Chondrocyte (in vitro differentiated cells): Measurements from ENCODE around the gene TMEM63C. TPM values are rescaled to one million over a fixed set of nuclear protein-coding genes. Genes with fewer than 3 reads are reported as not detected.

Experiments
- DNase-seq: peaks from one replicate; pipeline ENCODE4 v3.0.0; 2021; ENCODE audit warnings: mixed read lengths, low spot score
- H3K27ac Mint-ChIP-seq: one replicate; pipeline ENCODE4 v1.8.0; 2021; ENCODE audit warnings: mild to moderate bottlenecking, moderate library complexity, mixed read lengths; ENCODE audit not compliant: unreplicated experiment
- H3K27me3 Mint-ChIP-seq: 2 replicates; pipeline ENCODE4 v1.8.0; 2021; ENCODE audit warnings: low read depth, mixed read lengths
- H3K36me3 Mint-ChIP-seq: 2 replicates; pipeline ENCODE4 v1.8.0; 2021; ENCODE audit warnings: low read depth, mixed read lengths
- H3K4me1 Mint-ChIP-seq: 2 replicates; pipeline ENCODE4 v1.8.0; 2021; ENCODE audit warnings: low read depth, mild to moderate bottlenecking, mixed read lengths
- H3K4me3 Mint-ChIP-seq: one replicate; pipeline ENCODE4 v1.8.0; 2021; ENCODE audit warnings: mild to moderate bottlenecking, moderate library complexity, mixed read lengths; ENCODE audit not compliant: unreplicated experiment
- H3K9me3 Mint-ChIP-seq: 2 replicates; pipeline ENCODE4 v1.8.0; 2021; ENCODE audit warnings: low read depth, mixed read lengths
- CTCF ChIP-seq: fragments of 200-600 bp; sonication (generic); IDR thresholded peaks from 2 replicates; pipeline ENCODE4 v1.5.0; 2021; ENCODE audit warnings: antibody characterized with exemption, mild to moderate bottlenecking, moderate library complexity
- total RNA-seq: library from RNA; stranded (reverse); gene quantifications from 3 replicates; pipeline ENCODE4 v1.2.1, GENCODE V29; 2021

The TMEM63C gene
- total RNA-seq, 1 donor from 2014 or later: 10.3 TPM

DNA sequence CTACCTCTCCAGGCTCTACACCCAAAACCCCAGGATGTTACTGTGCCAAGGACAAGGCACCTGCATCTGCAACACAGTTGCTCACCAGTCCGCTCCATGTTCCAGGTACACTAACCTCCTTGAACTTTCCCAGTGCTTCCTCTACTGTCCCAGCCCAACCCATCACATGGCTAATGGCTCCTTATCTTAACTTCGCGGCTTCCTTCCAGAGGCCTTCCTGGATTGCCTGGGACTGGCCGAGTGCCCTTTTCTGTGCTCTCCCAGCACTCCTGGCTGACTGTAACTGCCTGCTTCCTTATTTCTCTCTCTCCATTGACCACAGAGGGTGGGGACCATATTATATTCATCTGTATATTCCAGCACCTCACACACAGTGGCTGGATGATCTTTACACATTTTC is 118.2 kb downstream of the TMEM63C start:
- Mint-ChIP-seq H3K9me3 (no peaks in the 10 kb centered on the region), H3K4me1 (peaks cover 35% of the 10 kb centered on the region), H3K27me3 (no peaks in the 10 kb centered on the region), H3K27ac (no peak overlapping the region), H3K4me3 (no peak overlapping the region), H3K36me3 (peaks cover 23% of the 10 kb centered on the region)
- no peak for TF ChIP-seq CTCF
- DNase-seq: no peak

DNA sequence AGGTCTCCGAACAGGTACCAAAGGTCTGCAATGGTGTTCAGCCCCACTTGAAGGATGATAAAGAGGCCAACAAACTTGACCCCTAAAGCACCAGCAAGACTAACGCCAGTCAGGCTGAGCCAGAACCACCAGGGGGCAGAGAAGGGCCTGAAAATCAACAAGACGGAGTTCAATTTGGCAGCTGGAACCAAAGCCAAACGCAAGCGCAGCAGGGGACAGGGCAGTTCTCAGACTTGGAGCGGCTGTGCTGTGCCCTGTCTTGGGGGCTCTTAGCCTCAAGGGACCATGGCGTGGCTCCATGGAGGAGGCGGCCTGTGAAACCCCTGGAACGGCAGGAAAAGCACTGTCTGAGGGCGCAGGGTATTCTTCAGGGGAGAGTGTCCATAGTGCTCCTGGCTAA is 119.5 kb downstream of the TMEM63C start:
- DNase-seq: no peak
- Mint-ChIP-seq H3K4me1 (peaks cover 48% of the 10 kb centered on the region), H3K27ac (peak overlapping the region; percentile 74), H3K9me3 (no peaks in the 10 kb centered on the region), H3K36me3 (peaks cover 18% of the 10 kb centered on the region), H3K4me3 (no peak overlapping the region), H3K27me3 (no peaks in the 10 kb centered on the region)
- peak; percentile 93 for TF ChIP-seq CTCF

- H3K27me3 Mint-ChIP-seq: no peaks in the 10 kb centered on the region
- no peaks in the 10 kb centered on the region for H3K9me3 Mint-ChIP-seq
- TF ChIP-seq CTCF: no peak
- H3K36me3 Mint-ChIP-seq: peaks cover 11% of the 10 kb centered on the region
- no peak for DNase-seq
- H3K4me3 Mint-ChIP-seq: no peak overlapping the region
- H3K27ac Mint-ChIP-seq: peak overlapping the region; percentile 98
- peaks cover 65% of the 10 kb centered on the region for H3K4me1 Mint-ChIP-seq
Observed at GRCh38 chr14:77302926-77303325, 121.3 kb downstream of the TMEM63C start.

GRCh38 chr14:77303417-77304156 is 122.0 kb downstream of the TMEM63C start:
- Mint-ChIP-seq H3K36me3 (peaks cover 4% of the 10 kb centered on the region), H3K4me3 (peak overlapping the region; percentile 8)
- TF ChIP-seq CTCF: no peak

GRCh38 chr14:77305696-77306095 is 124.1 kb downstream of the TMEM63C start:
- TF ChIP-seq CTCF: no peak
- H3K36me3 Mint-ChIP-seq: peaks cover 2% of the 10 kb centered on the region
- H3K9me3 Mint-ChIP-seq: no peaks in the 10 kb centered on the region
- H3K4me1 Mint-ChIP-seq: peaks cover 77% of the 10 kb centered on the region
- DNase-seq: no peak
- H3K4me3 Mint-ChIP-seq: no peak overlapping the region
- H3K27me3 Mint-ChIP-seq: no peaks in the 10 kb centered on the region
- peak overlapping the region; percentile 94 for H3K27ac Mint-ChIP-seq

More at GRCh38 chr14:77303417-77304156, 122.0 kb downstream of the TMEM63C start:
- Mint-ChIP-seq H3K27ac (peak overlapping the region; percentile 98), H3K27me3 (no peaks in the 10 kb centered on the region), H3K4me1 (peaks cover 70% of the 10 kb centered on the region), H3K9me3 (no peaks in the 10 kb centered on the region)
- DNase-seq: no peak
